ENCODE results near the gene RASGRF1.
"Not testable (repeated sequence)": the region's sequence is repeated elsewhere in the genome, so short reads cannot be mapped to it uniquely, and the experiment has no call there.

RASGRF1 gene

GRCh38 chr15:78930577-78931388 is 159.8 kb downstream of the RASGRF1 start:
- DNase-seq (ENCODE audit: low read depth) = peak; percentile 66

DNA sequence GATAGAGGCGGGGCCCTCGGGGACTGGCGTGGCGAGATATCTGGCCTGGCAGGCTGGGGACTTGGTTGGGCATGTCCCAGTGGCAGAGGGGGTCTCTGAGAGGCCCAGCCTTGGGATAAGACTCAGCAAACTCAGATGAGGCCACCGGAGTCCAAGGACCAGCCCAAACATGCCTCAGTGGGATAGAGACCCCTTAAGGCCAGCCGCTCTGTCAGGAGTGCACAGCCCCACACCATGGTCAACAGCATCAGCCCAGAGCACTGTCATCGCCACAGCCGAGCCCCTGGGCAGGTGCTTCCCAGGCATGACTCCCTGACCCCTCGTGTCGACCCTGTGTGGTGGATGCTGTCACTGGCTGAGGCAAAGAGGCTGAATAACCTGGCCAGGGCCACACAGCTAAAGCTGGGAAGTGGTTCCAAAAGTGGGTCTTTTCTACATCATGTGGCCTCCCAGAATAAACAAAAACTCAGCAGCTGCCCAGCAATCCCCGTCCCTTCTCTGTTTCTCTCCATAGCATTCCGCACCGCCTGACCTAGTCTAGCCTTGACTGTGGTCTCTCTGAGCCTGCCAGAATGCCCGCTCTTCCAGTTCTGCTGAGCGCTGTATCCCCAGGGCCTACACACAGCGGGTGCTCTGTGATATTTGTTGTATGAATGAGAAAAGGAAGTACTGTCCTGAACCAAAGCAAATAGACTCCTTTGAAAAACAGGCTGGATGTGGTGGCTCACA is 160.9 kb downstream of the RASGRF1 start:
- no peak for DNase-seq (ENCODE audit: low read depth)

GRCh38 chr15:78928616-78929093 is 161.9 kb downstream of the RASGRF1 start:
- DNase-seq (ENCODE audit: low read depth) = no peak

- DNase-seq (ENCODE audit: low read depth) = not testable (repeated sequence)
Measured at GRCh38 chr15:78928176-78928575, 162.4 kb downstream of the RASGRF1 start.

GRCh38 chr15:78927077-78927790 is 163.3 kb downstream of the RASGRF1 start:
- DNase-seq (ENCODE audit: low read depth) = no peak

GRCh38 chr15:78925956-78926743 is 164.4 kb downstream of the RASGRF1 start:
- DNase-seq (ENCODE audit: low read depth) = no peak

- DNase-seq (ENCODE audit: low read depth) = no peak
Measured at GRCh38 chr15:78925076-78925624, 165.4 kb downstream of the RASGRF1 start.

- no peak for DNase-seq (ENCODE audit: low read depth)
Measured at GRCh38 chr15:78923480-78924360, 166.9 kb downstream of the RASGRF1 start.

- DNase-seq (ENCODE audit: low read depth) = no peak
Measured at GRCh38 chr15:78923015-78923414, 167.6 kb downstream of the RASGRF1 start.

GRCh38 chr15:78922527-78922926 is 168.1 kb downstream of the RASGRF1 start:
- no peak for DNase-seq (ENCODE audit: low read depth)

DNA sequence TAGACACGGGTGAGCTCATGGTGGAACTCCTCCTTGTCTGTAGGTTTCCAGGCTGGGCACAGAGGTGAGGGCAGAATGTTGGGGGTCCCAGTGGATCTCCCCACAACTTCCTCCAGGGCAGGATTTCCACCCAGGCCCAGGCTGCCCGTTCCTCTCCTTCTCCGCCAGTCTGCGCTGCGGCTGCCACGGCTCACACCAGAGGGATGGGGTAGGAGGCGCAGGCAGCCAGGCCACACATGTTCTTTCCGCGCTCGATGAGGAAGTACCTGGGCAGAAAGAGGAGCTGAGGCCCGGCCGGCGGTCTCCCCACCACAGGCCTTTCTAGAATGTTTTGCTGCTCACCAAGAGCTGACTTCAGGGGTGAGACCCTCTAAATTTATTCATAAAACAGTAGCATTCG is 168.6 kb downstream of the RASGRF1 start:
- no peak for DNase-seq (ENCODE audit: low read depth)

DNA sequence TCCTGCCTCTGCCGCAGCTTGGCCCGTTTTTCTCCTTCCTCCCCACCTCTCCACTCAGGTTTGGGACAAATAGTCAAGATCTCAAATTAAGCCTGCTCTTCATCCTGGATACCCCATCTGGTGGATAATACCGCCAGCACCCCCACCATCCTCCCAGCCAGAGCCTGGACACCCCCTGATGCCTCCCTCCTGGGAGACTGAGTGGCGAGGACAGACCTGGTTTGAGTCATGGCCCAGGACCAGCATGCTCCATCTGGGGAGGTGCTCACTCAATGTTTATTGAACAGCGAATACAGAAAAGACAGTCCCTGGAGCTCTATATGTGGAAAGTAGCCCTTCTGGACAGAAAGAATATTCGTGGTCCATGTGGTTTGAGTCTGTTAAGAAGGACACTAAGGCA is 169.1 kb downstream of the RASGRF1 start:
- no peak for DNase-seq (ENCODE audit: low read depth)

DNA sequence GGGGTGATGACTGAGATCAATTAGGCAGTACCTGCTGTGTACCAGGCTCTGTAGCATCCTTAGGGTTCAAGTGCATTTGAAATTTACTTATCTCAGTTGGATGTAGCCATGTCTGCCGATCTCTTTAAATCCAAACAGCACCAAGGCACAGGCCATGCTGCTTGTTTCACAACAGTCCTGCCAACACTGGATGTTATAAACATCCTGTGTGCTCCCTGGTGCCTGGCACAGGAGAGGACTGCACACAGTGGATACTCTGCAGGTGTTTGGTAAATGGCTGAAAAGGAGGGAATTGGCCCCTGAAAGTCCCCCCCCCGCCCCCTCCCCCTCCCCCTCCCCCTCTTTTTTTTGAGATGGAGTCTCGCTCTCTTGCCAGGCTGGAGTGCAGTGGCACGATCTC is 172.7 kb downstream of the RASGRF1 start:
- no peak for DNase-seq (ENCODE audit: low read depth)

GRCh38 chr15:78916088-78916487 is 174.5 kb downstream of the RASGRF1 start:
- no peak for DNase-seq (ENCODE audit: low read depth)

DNA sequence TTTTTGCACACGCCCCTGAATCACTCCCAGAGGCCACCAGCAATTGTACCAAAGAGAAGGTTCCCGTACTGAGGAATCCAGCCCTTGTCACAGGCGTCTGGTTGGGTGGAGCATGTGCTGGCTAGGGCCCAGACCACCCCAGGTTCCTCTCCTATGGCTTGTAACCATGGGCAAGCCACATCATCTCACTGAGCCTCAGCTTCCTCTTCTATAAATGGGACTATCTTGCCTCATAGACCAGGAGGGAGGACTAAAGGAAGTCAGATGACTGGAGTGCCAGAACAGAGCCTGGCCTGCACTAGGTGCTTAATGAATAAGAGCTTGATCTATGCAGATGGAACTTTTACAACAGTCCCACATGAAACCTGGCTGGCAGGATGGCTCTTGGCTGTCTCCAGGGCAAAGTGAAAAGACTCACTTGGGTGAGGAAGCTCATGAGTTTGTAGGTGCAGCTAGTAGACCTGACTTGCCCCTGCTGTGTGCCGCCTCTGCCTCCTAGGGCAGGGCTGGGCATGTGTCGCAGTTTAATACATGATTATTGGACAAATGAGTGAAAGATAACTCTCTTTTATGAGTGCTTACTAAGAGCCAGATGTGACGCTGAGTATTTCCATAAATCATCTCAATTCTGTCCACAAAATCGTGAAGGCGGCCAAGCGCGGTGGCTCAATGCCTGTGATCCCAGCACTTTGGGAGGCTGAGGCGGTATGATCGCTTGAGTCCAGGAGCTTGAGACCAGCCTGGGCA is 175.1 kb downstream of the RASGRF1 start:
- no peak for DNase-seq (ENCODE audit: low read depth)

DNA sequence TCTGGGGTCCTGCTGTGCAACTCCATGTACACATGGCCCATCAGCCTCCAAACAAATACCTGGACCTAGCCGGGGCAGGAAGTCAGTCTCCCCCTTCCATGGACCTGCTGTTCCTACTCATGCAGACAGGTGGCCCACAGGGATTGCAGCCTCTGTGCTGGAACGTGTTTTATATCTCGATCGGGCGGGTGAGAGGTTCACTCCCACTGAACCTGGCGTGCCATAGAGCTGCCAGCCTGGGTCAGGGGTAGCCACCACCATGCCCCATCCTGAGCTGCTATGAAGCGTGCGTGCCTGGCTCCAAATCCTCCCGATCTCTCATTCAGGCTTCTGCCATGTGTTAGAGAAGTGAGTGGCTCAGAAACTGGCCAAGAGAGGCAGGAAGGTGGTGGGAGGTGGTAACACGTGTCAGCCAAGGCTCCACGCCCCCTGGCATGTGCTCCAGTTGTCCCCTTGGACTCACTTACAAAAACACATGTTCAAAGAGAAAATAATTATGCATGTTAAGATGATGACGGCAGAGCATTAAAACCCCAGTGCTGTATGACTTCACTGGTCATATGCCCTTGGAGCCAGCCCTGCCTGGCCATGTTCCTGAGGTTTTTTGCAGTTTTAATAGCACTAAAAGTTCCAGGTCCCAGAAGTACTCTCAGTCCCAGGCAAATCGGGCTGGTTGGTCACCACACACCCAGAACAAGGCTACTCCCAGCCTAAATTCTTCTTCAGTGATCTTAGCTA is 176.4 kb downstream of the RASGRF1 start:
- no peak for DNase-seq (ENCODE audit: low read depth)

DNA sequence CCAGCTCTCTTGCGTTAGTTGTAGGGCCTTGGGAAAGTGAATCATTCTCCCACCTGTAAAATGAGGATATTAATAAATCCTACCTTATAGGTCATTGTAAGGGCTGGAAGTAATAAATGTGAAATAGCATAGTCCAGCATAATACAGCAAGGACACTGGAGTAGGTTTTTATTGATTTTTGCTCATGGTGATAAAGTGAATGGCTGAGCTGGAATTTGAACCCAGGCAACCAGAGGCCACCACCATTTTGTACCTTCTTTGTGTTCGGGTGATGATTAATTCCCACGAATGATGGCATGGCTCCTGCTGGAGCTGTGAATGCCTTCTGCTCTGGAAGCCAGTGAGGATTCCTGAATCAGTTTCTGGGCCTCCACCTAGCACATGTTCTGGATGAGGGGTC is 177.6 kb downstream of the RASGRF1 start:
- DNase-seq (ENCODE audit: low read depth) = no peak

- DNase-seq (ENCODE audit: low read depth) = no peak
Measured at GRCh38 chr15:78912316-78912715, 178.3 kb downstream of the RASGRF1 start.

DNA sequence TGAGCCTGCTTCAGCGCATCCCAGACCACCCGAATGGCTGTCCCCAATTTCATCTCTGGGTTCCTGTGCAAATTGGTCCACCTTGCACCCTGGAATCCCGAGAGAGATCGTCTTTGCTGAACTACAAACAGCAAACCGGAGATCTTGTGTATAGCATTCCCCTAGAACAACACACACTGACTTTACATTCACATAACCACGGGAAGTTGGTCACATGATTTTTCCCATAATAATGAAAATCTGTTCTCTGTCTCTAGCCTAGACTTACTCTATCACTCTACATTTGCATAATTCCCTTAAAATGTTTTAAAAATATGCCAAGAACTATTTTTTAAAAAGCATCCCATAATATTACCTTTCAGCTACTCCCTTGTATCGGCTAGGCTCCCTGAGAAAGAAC is 180.3 kb downstream of the RASGRF1 start:
- no peak for DNase-seq (ENCODE audit: low read depth)
